Neural crest cell (in vitro differentiated cells): Measurements from ENCODE around the gene VPS37D. TPM values are rescaled to one million over a fixed set of nuclear protein-coding genes. Genes with fewer than 3 reads are reported as not detected.

Experiments
- DNase-seq: peaks from one replicate; pipeline ENCODE4 v3.0.0; 2021; ENCODE audit warnings: low read depth, mixed read lengths, low spot score
- H3K27ac Mint-ChIP-seq: one replicate; pipeline ENCODE4 v1.8.0; 2021; ENCODE audit warnings: mild to moderate bottlenecking, mixed read lengths; ENCODE audit not compliant: unreplicated experiment
- H3K27me3 Mint-ChIP-seq: 2 replicates; pipeline ENCODE4 v1.8.0; 2021; ENCODE audit warnings: low read depth, mild to moderate bottlenecking, mixed read lengths
- H3K36me3 Mint-ChIP-seq: 2 replicates; pipeline ENCODE4 v1.8.0; 2021; ENCODE audit warnings: low read depth, mild to moderate bottlenecking, mixed read lengths
- H3K4me1 Mint-ChIP-seq: 2 replicates; pipeline ENCODE4 v1.8.0; 2021; ENCODE audit warnings: mixed read lengths
- H3K4me3 Mint-ChIP-seq: one replicate; pipeline ENCODE4 v1.8.0; 2021; ENCODE audit warnings: mild to moderate bottlenecking, mixed read lengths
- H3K9me3 Mint-ChIP-seq: 2 replicates; pipeline ENCODE4 v1.8.0; 2021; ENCODE audit warnings: mixed read lengths
- CTCF ChIP-seq: fragments of 200-600 bp; sonication (generic); conservative IDR thresholded peaks from 2 replicates; pipeline ENCODE4 v1.5.0; 2021; ENCODE audit warnings: antibody characterized with exemption, mild to moderate bottlenecking
- total RNA-seq: library from RNA; stranded (reverse); gene quantifications from 2 replicates; pipeline ENCODE4 v1.2.1, GENCODE V29; 2021

The VPS37D gene
- total RNA-seq, 1 donor from 2014 or later: 10.0 TPM

GRCh38 chr7:73696372-73696771 lies 28.7 kb downstream of the VPS37D start:
- no peak overlapping the region for H3K27ac Mint-ChIP-seq
- H3K27me3 Mint-ChIP-seq: no peaks in the 10 kb centered on the region
- DNase-seq: no peak
- H3K4me1 Mint-ChIP-seq: no peaks in the 10 kb centered on the region
- H3K36me3 Mint-ChIP-seq: peaks cover 12% of the 10 kb centered on the region
- H3K9me3 Mint-ChIP-seq: no peaks in the 10 kb centered on the region
- no peak for TF ChIP-seq CTCF
- no peak overlapping the region for H3K4me3 Mint-ChIP-seq

GRCh38 chr7:73698410-73698809 lies 30.8 kb downstream of the VPS37D start:
- peaks cover 16% of the 10 kb centered on the region for H3K36me3 Mint-ChIP-seq
- H3K27ac Mint-ChIP-seq: no peak overlapping the region
- H3K4me3 Mint-ChIP-seq: no peak overlapping the region

GRCh38 chr7:73699370-73700068 lies 31.9 kb downstream of the VPS37D start:
- H3K9me3 Mint-ChIP-seq: no peaks in the 10 kb centered on the region
- peaks cover 3% of the 10 kb centered on the region for H3K4me1 Mint-ChIP-seq
- DNase-seq: no peak
- H3K36me3 Mint-ChIP-seq: peaks cover 16% of the 10 kb centered on the region
- no peak for TF ChIP-seq CTCF
- H3K27me3 Mint-ChIP-seq: no peaks in the 10 kb centered on the region
- no peak overlapping the region for H3K27ac Mint-ChIP-seq
- no peak overlapping the region for H3K4me3 Mint-ChIP-seq

More at GRCh38 chr7:73698410-73698809, 30.8 kb downstream of the VPS37D start:
- DNase-seq: no peak
- Mint-ChIP-seq H3K9me3 (no peaks in the 10 kb centered on the region), H3K4me1 (peaks cover 3% of the 10 kb centered on the region), H3K27me3 (no peaks in the 10 kb centered on the region)
- no peak for TF ChIP-seq CTCF

GRCh38 chr7:73700069-73700423 lies 32.4 kb downstream of the VPS37D start:
- no peak for DNase-seq
- Mint-ChIP-seq H3K36me3 (peaks cover 16% of the 10 kb centered on the region), H3K4me3 (no peak overlapping the region), H3K9me3 (no peaks in the 10 kb centered on the region), H3K27me3 (no peaks in the 10 kb centered on the region), H3K27ac (no peak overlapping the region), H3K4me1 (peaks cover 3% of the 10 kb centered on the region)
- no peak for TF ChIP-seq CTCF

GRCh38 chr7:73700581-73701134 lies 33.0 kb downstream of the VPS37D start:
- no peak for DNase-seq
- Mint-ChIP-seq H3K27ac (no peak overlapping the region), H3K36me3 (peaks cover 13% of the 10 kb centered on the region)

More at GRCh38 chr7:73700581-73701134, 33.0 kb downstream of the VPS37D start:
- no peak overlapping the region for H3K4me3 Mint-ChIP-seq
- H3K9me3 Mint-ChIP-seq: no peaks in the 10 kb centered on the region
- H3K27me3 Mint-ChIP-seq: no peaks in the 10 kb centered on the region
- no peak for TF ChIP-seq CTCF
- H3K4me1 Mint-ChIP-seq: peaks cover 3% of the 10 kb centered on the region
